Gastrocnemius medialis (tissue), 4 donors: ENCODE data around the gene CLNK. TPM values are rescaled to one million over a fixed set of nuclear protein-coding genes. Genes with fewer than 3 reads are reported as not detected.

Experiments used
- ATAC-seq, 2 donors: fragments of 150-250 bp; one replicate each; pipeline ENCODE4 v1.9.1; 2016
- DNase-seq, 2 donors: peaks; one replicate each; pipeline ENCODE4 v3.0.0-alpha.2; 2019
- H3K27ac ChIP-seq, 4 donors: fragments of 200-600 bp; sonication (generic); 1 replicate in 1 of 4; 2 replicates in 3 of 4; pipeline ENCODE4 v1.5.1; 2016 to 2018; ENCODE audit warnings: mild to moderate bottlenecking in 2 of 4, moderate library complexity in 1 of 4
- H3K27me3 ChIP-seq, 3 donors: fragments of 200-600 bp; sonication (generic) in 2 of 3; 1 replicate in 1 of 3; 2 replicates in 2 of 3; pipeline versions ENCODE4 v1.5.1 to v1.6.0; 2016 to 2019; ENCODE audit warnings: mild to moderate bottlenecking in 1 of 3, moderate library complexity in 1 of 3
- H3K36me3 ChIP-seq, 2 donors: fragments of 200-600 bp; sonication (generic) in 1 of 2; one replicate each; pipeline ENCODE4 v1.5.1; 2017 to 2018
- H3K4me1 ChIP-seq, 2 donors: fragments of 200-600 bp; sonication (generic) in 1 of 2; one replicate each; pipeline ENCODE4 v1.5.1; 2016 to 2017; ENCODE audit warnings: mild to moderate bottlenecking in 2 of 2
- H3K4me3 ChIP-seq, 4 donors: fragments of 200-600 bp; sonication (generic) in 3 of 4; 1 replicate in 1 of 4; 2 replicates in 3 of 4; pipeline ENCODE4 v1.5.1; 2016 to 2019; ENCODE audit warnings: mild to moderate bottlenecking in 2 of 4
- H3K9me3 ChIP-seq, 3 donors: fragments of 200-600 bp; sonication (generic) in 2 of 3; 1 replicate in 1 of 3; 2 replicates in 2 of 3; pipeline ENCODE4 v1.5.1; 2016 to 2019
- CTCF ChIP-seq, 5 experiments: fragments of 450-650 bp in 3 of 5; fragments of 200-600 bp in 2 of 5; sonication (generic) in 2 of 5; IDR thresholded peaks in 4 of 5; conservative IDR thresholded peaks in 1 of 5; 1 replicate in 4 of 5; 2 replicates in 1 of 5; pipeline ENCODE4 v1.5.1; 2016 to 2019; ENCODE audit warnings: antibody characterized with exemption in 5 of 5, mild to moderate bottlenecking in 3 of 5, moderate library complexity in 3 of 5
- POLR2A ChIP-seq, 2 donors: fragments of 450-650 bp; IDR thresholded peaks; one replicate each; pipeline ENCODE4 v1.6.1; 2017; ENCODE audit warnings: antibody characterized with exemption in 2 of 2, mild to moderate bottlenecking in 2 of 2, moderate library complexity in 2 of 2
- in situ Hi-C, 4 donors: fragments of 200-750 bp; cut with MboI; loops; one replicate each; pipeline versions ENCODE4 v1.15.0 to v1.8.0; 2017; ENCODE audit warnings: low sequenced_read_pairs in 4 of 4
- intact Hi-C: fragments of 100-400 bp; cut with DNase I; formaldehyde crosslinking; loops from one replicate; pipeline ENCODE4 v1.15.1; 2023; ENCODE audit warnings: low total_unique reads
- total RNA-seq, 4 donors: library from RNA; depleted of rRNA; stranded (reverse); fragments of >200 nt; gene quantifications; one replicate each; pipeline versions ENCODE4 v1.1.0 to v1.2.3, GENCODE V29; 2016

CLNK gene
- total RNA-seq, 4 donors from 2014 or later: not detected

DNA sequence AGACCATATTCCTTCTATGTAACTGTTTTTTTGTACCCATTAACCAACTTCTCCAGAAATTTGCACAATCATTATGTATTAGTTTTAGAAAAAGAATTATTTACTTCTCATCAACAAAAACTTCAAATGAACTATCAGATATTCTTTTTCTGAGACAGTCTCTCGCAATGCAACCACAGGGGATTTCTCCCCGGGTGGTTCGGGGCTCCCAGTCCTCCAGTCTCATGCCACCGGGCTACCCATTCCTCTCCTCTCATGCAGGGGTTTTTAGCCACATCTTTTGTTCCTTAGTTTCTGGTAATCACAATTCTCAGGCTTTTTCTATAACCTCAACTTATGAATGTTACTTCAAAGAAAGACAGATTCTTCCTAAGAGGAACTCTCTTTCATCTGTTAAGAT, 46.6 kb upstream of the CLNK start:
- intact Hi-C loops (no loop called here), in situ Hi-C loops (no loop called here)
- DNase-seq (no peak), ATAC-seq (no peak)
- Histone ChIP-seq H3K9me3 (no peaks in the 10 kb centered on the region), H3K4me1 (no peaks in the 10 kb centered on the region), H3K36me3 (no peaks in the 10 kb centered on the region), H3K27me3 (no peaks in the 10 kb centered on the region), H3K27ac (no peak overlapping the region), H3K4me3 (no peak overlapping the region)
- TF ChIP-seq CTCF (IDR thresholded peaks at IDR 0.05 in 4 of 5, conservative IDR thresholded peaks at IDR 0.05 in 1 of 5) (no peak), POLR2A (IDR thresholded peaks at IDR 0.05) (no peak)

GRCh38 chr4:10730590-10730989, 46.0 kb upstream of the CLNK start:
- Histone ChIP-seq H3K27ac (no peak overlapping the region), H3K4me3 (no peak overlapping the region), H3K36me3 (no peaks in the 10 kb centered on the region), H3K9me3 (no peaks in the 10 kb centered on the region), H3K4me1 (no peaks in the 10 kb centered on the region), H3K27me3 (no peaks in the 10 kb centered on the region)
- DNase-seq (no peak), ATAC-seq (no peak)
- in situ Hi-C loops (no loop called here), intact Hi-C loops (no loop called here)
- no peak for TF ChIP-seq POLR2A (IDR thresholded peaks at IDR 0.05)
- no peak for TF ChIP-seq CTCF (IDR thresholded peaks at IDR 0.05 in 4 of 5, conservative IDR thresholded peaks at IDR 0.05 in 1 of 5)

- H3K36me3 ChIP-seq: no peaks in the 10 kb centered on the region
Measured at GRCh38 chr4:10730019-10730418, 45.5 kb upstream of the CLNK start.

DNA sequence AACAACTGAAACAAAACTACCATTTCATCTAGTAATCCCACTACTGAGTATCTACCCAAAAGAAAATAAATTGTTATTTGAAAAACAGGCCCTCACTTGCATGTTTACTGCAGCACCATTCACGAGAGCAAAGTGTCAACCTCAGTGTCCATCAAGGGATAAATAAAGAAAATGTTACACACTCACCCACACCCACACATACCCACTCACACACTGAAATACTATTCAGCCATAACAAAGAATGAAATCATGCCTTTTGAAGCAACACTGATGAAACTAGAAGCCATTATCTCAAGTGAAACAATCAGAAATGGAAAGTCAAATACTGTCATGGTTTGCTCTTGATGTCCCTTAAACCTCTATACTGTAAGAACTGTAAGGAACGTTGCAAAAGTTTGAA, 44.8 kb upstream of the CLNK start:
- in situ Hi-C loops: no loop called here
- Histone ChIP-seq H3K27me3 (no peaks in the 10 kb centered on the region), H3K27ac (no peak overlapping the region), H3K4me1 (no peaks in the 10 kb centered on the region), H3K4me3 (no peak overlapping the region), H3K36me3 (no peaks in the 10 kb centered on the region), H3K9me3 (no peaks in the 10 kb centered on the region)
- no peak for DNase-seq
- intact Hi-C loops: no loop called here
- no peak for ATAC-seq
- TF ChIP-seq POLR2A (IDR thresholded peaks at IDR 0.05) (no peak), CTCF (IDR thresholded peaks at IDR 0.05 in 4 of 5, conservative IDR thresholded peaks at IDR 0.05 in 1 of 5) (no peak)

More at GRCh38 chr4:10730019-10730418, 45.5 kb upstream of the CLNK start:
- TF ChIP-seq POLR2A (IDR thresholded peaks at IDR 0.05) (no peak), CTCF (IDR thresholded peaks at IDR 0.05 in 4 of 5, conservative IDR thresholded peaks at IDR 0.05 in 1 of 5) (no peak)
- ATAC-seq (no peak), DNase-seq (no peak)
- Histone ChIP-seq H3K4me1 (no peaks in the 10 kb centered on the region), H3K9me3 (no peaks in the 10 kb centered on the region), H3K27ac (no peak overlapping the region), H3K27me3 (no peaks in the 10 kb centered on the region), H3K4me3 (no peak overlapping the region)
- in situ Hi-C loops: no loop called here
- intact Hi-C loops: no loop called here

GRCh38 chr4:10728016-10728415, 43.4 kb upstream of the CLNK start:
- H3K4me1 ChIP-seq: no peaks in the 10 kb centered on the region
- intact Hi-C loops (no loop called here), in situ Hi-C loops (no loop called here)
- no peaks in the 10 kb centered on the region for H3K27me3 ChIP-seq
- H3K9me3 ChIP-seq: no peaks in the 10 kb centered on the region
- TF ChIP-seq POLR2A (IDR thresholded peaks at IDR 0.05) (no peak), CTCF (IDR thresholded peaks at IDR 0.05 in 4 of 5, conservative IDR thresholded peaks at IDR 0.05 in 1 of 5) (no peak)
- no peak for ATAC-seq
- DNase-seq: no peak
- H3K27ac ChIP-seq: no peak overlapping the region
- no peak overlapping the region for H3K4me3 ChIP-seq
- no peaks in the 10 kb centered on the region for H3K36me3 ChIP-seq
